GM21360 (cell line): Measurements from ENCODE around the gene CSNK1G3.
A peak's percentile ranks its signal among the peaks of the same experiment; 100 is the strongest.

Experiments used
- ATAC-seq: cut with Tn5 transposase; IDR thresholded peaks from one replicate; pipeline ENCODE4 v1.9.1; 2021; ENCODE audit warnings: mild to moderate bottlenecking, moderate library complexity; ENCODE audit not compliant: unreplicated experiment

Gene CSNK1G3

GRCh38 chr5:123512611-123513461, 859 bp downstream of the CSNK1G3 start:
- peak; percentile 24 for ATAC-seq

GRCh38 chr5:123514615-123515355, 2.8 kb downstream of the CSNK1G3 start:
- ATAC-seq: no peak

GRCh38 chr5:123515904-123516303, 3.9 kb downstream of the CSNK1G3 start:
- no peak for ATAC-seq

GRCh38 chr5:123517476-123517875, 5.5 kb downstream of the CSNK1G3 start:
- ATAC-seq: no peak

- no peak for ATAC-seq
Observed at GRCh38 chr5:123518111-123518510, 6.1 kb downstream of the CSNK1G3 start.

GRCh38 chr5:123520677-123521247, 8.8 kb downstream of the CSNK1G3 start:
- ATAC-seq: peak; percentile 61

- no peak for ATAC-seq
Observed at GRCh38 chr5:123524146-123524545, 12.2 kb downstream of the CSNK1G3 start.

GRCh38 chr5:123527190-123527589, 15.2 kb downstream of the CSNK1G3 start:
- no peak for ATAC-seq

- no peak for ATAC-seq
Observed at GRCh38 chr5:123528065-123528464, 16.1 kb downstream of the CSNK1G3 start.

GRCh38 chr5:123528878-123529277, 16.9 kb downstream of the CSNK1G3 start:
- ATAC-seq: no peak

GRCh38 chr5:123530728-123531127, 18.8 kb downstream of the CSNK1G3 start:
- no peak for ATAC-seq

- ATAC-seq: no peak
Observed at GRCh38 chr5:123535648-123536047, 23.7 kb downstream of the CSNK1G3 start.

GRCh38 chr5:123537256-123537655, 25.3 kb downstream of the CSNK1G3 start:
- ATAC-seq: no peak

- ATAC-seq: no peak
Observed at GRCh38 chr5:123537845-123538244, 25.9 kb downstream of the CSNK1G3 start.

GRCh38 chr5:123538670-123539459, 26.9 kb downstream of the CSNK1G3 start:
- no peak for ATAC-seq

GRCh38 chr5:123540534-123540933, 28.6 kb downstream of the CSNK1G3 start:
- no peak for ATAC-seq

GRCh38 chr5:123543438-123543837, 31.5 kb downstream of the CSNK1G3 start:
- ATAC-seq: no peak

- ATAC-seq: no peak
Observed at GRCh38 chr5:123545506-123545905, 33.5 kb downstream of the CSNK1G3 start.

- no peak for ATAC-seq
Observed at GRCh38 chr5:123546657-123547056, 34.7 kb downstream of the CSNK1G3 start.

- peak; percentile 97 for ATAC-seq
Observed at GRCh38 chr5:123549256-123549904, 37.4 kb downstream of the CSNK1G3 start.
